ENCODE measurements around the gene AASDH.

GRCh38 chr4:56315041-56315440 lies 72.2 kb downstream of the AASDH start:
- TF ChIP-seq TSHZ2 (CRISPR knock-in tag; IDR thresholded peaks at IDR 0.05) (no peak), ESRRG (CRISPR knock-in tag; IDR thresholded peaks at IDR 0.05) (no peak), CSRNP3 (CRISPR knock-in tag; IDR thresholded peaks at IDR 0.05) (no peak), RARB (CRISPR knock-in tag; IDR thresholded peaks at IDR 0.05) (no peak), PATZ1 (CRISPR knock-in tag; IDR thresholded peaks at IDR 0.05; ENCODE audit: borderline replicate concordance) (no peak), ZNF70 (CRISPR knock-in tag; IDR thresholded peaks at IDR 0.05) (no peak), ZFP3 (CRISPR knock-in tag; IDR thresholded peaks at IDR 0.05) (no peak), TCF4 (CRISPR knock-in tag; IDR thresholded peaks at IDR 0.05; ENCODE audit: borderline replicate concordance) (no peak), SNAI2 (CRISPR knock-in tag; IDR thresholded peaks at IDR 0.05) (no peak)
